GM21360 (cell line): ENCODE results near the gene SIRT7.

Source experiments
- ATAC-seq: cut with Tn5 transposase; IDR thresholded peaks from one replicate; pipeline ENCODE4 v1.9.1; 2021; ENCODE audit warnings: mild to moderate bottlenecking, moderate library complexity; ENCODE audit not compliant: unreplicated experiment

SIRT7 gene

DNA sequence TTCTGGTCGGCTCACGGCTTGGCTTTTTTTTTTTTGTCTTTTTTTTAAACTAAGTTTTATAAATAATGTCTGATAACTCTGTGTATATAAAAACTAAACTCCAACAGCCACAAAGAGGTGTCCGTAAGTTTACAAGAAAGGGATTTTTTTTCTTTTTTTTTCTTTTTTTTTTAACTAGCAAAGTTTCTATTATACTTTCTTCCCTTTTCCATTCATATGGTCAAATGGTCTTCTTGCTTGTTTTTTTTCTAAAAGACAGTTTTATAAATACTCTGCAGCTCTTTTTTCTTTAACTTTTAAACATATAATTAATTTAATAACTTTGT lies 3.5 kb upstream of the SIRT7 start:
- ATAC-seq: no peak

DNA sequence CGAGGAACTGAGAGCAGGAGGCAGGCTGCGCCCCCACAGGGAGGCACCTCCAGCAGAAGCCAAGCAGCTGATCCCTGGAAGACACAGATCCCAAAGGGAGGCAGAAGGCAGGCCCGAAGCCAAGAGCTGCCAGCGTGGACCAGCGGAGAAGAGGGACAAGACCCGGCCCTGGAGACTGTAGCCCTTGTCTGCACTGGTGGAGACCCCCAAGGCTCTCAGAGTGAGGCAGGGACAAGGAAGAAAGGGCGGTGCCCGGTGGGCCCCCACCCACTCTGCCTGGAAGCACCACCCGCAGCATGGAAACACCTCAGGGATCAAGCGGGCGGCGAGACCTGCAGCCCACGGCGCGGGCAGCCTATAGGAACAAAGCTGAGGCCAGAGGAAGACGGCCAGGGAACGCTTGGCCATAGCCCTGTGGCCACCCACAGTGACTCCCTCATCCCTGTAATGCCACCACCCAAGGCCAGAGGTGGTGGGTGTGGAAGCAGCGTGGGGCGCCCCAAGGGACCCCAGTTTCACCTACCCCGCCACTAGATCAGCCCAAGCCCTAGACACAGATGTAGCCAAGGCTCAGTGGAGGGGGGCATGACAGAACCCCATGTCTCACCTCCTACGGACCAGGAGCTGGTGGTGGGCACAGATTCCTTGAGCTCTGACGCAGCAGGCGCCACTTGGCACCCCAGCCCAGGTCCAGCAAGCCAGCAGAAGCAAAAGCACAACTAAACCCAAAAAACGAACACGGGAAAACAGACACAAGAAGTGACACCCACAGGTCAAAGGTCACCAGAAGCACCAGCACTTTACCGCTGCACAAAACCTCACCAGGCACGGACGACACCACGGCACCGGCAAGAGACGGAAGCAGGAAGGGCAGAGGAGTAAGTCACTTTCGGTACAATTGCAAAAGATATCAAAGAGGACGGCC lies 2.9 kb upstream of the SIRT7 start:
- ATAC-seq: no peak

DNA sequence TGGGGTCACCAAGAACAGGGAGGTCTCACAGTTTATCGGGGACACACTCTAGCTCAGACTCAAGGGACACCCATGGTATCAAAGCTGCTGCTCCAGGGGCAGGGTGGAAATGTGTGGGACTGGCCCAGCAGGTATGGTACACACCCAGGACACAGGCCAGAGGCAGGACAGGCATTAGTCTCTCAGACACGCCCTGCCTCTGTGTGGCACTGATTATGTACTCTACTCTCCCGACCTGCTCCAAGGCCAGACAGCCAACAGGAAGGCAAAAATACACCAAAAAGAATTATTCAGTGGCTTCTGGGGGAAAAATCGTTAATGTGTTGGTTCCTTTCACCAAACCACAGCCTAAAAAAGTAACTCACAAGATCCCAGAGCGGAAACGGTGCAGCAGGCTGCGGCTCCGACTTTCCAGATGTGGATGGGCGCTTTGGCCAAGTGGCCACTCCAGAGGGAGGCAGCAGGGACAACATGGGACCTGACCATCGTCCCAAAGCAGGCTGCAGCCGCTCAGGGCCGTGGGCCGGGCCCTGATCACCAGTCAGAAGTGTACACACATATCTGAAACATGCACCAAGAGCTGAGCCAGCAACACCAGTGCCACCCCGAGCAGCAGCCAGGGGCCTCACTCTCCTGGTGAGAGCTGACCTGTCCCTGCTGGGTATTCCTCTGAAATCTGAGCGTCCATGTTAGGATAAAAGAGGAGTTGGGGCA lies 1.0 kb upstream of the SIRT7 start:
- ATAC-seq: no peak

DNA sequence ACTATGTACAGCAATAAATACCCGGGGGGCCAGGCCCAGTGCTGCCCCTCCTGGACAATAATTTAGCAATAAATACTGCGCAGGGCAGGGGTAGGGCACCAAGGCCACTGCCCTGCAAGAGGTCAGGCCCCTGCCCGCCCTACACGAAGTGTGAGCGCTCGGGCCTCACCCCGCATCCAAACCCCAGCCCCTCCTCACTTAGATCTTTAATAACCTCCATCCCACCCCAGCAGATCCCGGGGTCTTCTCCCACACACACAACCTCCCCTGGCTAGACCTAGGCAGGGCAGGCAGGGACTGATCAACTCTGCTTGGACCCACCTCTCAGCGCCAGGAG lies 325 bp upstream of the SIRT7 start:
- ATAC-seq: peak; percentile 23

DNA sequence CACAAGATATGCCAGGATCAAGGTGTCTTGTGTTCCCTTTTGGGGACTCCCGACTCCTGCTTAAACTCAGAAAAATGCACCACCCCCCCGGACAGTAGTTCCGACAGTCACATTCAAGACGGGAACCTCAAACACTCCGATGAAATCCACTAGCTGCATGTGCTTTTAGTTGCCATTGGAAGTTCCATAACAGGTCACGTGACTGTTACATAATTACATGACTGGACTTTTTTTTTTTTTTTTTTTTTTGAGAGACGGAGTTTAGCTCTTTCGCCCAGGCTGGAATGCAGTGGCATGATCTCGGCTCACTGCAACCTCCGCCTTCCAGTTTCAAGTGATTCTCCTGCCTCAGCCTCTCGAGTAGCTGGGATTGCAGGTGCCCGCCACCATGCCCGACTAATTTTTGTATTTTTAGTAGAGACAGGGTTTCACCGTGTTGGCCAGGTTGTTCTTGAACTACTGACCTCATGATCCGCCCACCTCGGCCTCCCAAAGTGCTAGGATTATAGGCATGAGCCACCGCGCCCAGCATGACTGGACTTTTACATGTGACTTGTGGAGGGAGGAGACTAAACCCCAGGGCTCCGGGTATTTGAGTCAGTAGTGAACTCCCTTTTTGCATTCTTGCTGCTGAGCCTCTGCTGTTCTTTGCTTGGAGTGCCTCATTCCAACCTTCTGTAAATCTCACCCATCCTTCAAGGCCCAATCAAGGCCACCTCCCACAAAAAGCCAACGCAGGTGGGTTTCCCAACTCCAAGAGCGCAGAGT lies 1.6 kb downstream of the SIRT7 start:
- ATAC-seq: no peak

DNA sequence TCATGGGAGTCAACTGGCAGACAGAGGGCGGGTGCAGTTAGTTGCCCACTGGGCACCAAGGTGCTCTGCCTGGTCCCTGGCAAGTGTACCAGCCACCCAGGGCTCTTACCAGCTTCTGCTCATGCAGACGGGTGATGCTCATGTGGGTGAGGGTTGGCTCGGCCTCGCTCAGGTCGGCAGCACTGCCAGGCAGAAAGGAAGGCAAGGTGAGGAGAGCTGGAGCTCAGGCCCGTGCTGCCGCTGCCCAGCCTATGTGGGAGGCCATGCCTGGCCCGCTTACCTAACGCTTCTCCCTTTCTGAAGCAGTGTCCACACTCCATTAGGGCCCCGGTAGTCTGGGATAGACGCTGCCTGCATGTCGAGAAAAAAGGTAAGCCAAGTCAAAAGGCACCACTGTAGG lies 2.6 kb downstream of the SIRT7 start:
- no peak for ATAC-seq

DNA sequence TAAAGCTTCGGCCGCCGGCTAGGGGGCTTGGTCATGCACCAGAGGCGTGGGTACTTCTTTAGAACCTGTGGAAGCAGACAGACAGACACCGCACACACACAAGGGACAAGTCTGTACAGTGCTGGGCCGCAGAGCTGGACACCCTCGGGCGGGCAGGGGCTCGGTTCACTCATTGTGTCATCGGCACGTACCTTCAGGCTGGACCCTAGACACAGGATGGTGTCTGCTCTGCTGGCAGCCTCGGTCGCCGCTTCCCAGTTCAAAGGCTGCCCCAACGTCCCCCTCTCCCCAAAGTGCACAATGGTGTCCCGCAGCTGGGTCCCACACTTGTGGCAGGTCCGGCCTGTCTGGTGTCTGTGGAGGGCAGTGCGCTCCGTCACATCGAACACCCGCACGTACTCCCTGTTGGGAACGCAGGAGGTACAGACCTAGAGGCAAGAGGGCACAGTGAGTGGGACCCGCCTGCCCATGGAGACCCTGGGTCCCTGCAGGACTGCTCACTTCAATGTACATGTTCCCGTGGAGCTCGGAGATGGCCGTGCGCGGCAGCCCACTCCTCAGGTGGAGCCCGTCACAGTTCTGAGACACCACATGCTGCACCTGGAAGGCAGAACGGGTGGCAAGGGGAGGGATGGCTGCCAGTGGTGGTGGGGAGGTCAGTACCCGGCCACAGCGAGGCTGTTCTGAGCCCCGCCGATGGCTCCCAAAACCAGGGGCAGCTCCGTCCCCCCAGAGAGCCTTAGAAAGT lies 3.7 kb downstream of the SIRT7 start:
- no peak for ATAC-seq

DNA sequence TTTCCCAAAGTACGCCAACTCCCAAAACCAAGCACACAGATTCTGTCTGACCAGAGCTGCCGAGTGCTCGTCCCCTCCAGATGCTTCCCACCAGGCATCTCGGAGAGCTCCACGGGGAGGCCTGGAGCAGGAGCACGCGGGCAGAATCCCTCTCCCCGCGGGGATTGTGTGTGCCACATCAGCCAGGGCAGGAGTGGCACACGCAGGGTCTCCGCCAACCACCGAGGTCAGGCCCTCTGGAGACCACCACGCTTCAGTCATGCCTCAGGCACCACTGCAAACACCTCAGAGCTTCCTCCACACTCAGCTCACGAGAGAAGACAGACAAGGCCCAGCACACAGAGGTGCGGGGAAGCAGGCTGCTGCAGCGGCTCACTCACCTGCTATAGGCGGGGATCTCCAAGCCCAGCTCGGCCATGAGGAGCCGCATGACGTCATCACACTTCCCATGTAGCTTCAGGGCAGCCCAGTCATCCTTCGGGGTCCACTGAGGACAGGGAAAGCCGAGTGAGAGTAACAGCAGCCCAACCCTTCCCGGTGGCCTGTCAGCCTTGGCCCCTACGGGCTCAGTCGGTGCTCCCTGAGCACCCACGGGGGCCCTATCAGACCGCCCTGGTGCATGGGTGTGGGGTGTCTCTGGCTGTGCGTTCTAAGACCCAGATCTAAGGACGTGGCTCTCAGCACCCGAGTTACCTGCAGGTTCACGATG lies 4.4 kb downstream of the SIRT7 start:
- ATAC-seq: no peak

DNA sequence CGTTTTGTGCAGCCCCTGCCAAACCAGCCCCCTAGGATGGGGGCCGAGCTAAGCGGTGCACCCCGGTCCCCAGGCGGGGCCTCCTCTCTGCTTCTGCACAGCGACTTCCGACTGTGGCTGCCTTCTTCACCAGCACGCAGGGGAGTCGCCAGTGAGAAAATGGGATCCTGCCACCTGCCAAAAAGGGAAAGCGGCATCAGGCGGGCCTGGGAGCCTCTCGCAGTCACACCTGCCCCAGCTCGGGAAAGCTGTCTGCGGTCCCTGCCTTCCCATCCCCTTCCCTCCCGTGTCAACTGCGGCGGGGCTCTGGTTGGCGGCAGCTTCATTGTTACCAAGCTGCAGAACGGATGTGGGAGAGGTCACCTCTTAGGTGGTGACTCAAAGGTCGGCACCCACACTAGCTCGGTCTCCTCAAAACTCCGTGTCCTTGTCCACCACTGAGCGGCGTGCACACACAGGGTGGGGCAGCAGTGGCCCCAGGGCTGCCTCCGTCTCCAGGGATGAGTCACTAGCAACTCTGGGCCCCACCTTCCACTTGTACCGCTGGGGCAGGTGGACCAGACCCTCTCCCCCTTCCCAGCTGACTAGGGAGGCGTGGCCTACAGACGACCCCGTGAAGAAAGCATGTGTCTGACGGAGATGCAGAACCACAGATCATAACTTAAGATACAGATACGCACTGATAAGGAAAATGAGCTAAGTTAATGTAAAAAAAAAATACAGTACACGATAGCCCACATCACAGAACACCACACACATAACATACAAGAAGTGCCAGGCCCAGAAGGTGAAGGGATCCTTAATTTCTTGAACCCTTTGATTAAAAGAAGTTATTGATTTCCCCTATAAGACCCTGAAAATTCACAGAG lies 5.3 kb downstream of the SIRT7 start:
- ATAC-seq: no peak

DNA sequence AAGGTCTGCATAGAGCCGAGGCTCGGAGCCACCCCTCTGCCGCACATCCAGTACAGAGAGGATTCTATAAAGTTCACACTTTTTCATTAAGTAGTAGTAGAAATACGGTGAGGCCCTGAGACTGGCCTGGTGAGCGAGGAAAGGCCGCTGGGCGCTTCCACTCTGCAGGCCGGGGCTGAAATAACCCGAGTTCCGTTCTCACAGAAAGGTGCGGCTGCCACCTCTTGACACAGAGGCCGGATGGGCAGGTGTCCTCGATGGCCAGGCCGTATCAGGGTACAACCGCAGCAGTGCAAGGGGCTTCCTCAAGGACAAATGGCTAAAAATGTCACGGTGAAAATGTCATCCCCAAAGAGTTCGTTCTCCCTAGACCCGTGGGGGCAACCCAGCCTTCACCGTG lies 6.0 kb downstream of the SIRT7 start:
- no peak for ATAC-seq

DNA sequence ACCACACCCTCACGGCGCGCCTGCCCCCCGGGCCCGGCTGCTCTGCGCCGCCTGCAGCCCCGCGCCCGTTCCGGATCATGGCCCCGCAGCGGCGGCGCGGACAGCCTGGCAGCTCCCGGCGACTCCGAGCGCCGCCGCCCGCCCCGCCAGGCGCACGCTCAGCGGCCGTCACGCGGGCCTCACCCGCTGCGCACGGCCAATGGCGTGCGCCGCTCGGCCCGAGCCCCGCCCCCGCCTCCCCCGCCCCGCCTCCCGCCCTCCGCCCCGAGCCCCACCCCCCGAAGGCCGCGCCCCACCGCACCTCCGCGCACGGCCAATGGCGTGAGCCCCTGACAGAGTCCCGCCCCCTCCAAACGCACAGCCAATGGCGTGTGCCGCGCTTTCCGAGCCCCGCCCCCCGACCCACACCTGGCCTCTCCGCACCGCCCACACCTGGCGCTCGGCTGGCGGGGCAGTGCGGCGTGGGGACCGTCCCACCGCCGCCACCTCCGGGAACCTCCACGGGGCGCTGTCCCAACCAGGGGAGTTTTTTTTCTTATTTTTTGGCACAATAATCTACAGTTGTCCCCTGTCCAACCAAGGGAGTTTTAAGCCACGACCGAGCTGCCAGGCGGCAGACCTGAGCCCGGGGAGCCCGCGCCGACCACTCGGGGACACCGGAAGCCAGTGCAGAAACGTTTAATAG lies 6.6 kb downstream of the SIRT7 start, which contains the start of gene PCYT2:
Gene PCYT2 (minus strand): TSS at position 123 of the 685 bp plus-strand sequence. CDS start 44 bp downstream, at position 79.
- peak; percentile 69 for ATAC-seq

DNA sequence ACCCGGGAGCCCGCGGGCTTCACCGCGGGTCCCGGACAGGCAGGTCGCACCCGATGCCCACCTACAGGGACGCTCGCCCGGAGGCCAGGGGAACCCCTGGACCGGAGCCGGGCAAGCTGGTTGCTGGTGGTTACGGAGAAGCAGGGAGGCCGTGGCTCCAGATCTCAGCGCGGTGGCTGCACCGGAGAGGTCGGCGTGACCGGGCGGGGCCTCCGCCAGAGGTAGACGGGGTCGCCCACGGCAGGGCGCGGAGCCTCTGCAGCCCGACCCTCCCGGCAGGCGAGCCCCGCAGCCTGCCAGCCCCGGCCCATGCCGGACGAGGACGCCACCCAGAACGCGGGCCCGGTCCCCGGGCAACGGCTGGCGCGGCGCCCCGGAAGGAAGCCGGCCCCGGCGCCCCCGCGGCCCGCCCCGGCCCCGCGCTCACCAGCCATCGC lies 7.1 kb downstream of the SIRT7 start:
- peak; percentile 17 for ATAC-seq

DNA sequence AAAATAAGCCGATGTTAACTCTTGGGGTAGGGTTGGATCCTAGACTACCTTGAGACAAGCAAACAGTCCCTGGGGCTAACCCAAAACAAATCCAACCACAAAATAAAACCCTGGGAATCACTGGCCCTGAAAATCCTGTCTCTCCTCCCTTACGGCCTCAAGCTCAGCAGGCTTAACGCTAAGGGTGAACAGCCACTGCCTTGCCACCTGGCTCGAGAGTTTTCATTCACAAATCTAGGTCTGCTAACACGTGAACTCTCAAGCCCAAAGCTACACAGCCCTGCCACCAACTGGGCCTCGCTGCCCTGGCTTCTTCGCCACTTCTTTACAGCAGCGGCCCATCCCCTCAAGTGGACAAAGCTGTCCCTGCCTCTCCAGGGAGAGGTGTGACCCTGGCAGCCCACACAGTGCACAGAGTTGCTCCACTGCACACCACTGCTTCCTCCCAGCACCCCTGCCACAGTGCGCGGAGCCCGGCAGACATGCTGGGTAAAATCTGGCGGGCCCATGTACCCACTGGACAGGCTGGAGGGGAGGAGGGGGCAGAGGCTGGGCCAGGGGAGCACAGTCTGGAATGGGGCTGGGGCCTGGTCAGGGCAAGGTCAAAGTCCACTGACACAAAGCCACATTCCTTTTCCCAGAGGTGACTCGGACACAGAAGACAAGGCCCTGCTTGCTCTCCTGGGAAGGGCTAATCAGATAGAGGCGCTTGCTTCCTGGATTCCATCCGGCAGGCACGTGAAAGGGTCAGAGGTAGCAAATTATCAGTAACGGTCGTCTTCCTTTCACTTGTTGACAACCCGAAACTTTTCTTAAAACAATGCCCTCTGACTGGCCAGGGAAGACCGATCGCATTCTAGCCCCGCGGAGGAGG lies 7.8 kb downstream of the SIRT7 start:
- no peak for ATAC-seq

DNA sequence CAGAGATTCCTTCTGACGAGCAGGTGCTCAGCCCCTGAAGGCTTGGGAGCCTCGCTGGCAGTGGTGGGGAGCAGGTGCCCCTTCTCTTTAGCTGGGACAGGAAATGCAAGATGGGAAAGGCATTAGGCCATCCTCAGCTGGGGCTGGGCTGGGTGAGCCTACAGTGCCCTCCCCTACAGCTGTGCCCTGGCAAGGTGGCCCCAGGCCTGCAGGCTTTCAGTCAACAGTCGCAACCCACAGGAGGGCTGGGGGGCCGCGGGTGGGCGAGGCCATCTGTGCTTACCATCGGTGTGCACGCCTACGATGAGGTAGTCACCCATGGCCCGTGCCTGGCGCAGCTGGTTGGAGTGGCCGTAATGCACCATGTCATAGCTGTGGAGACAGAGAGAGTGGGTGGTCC lies 8.7 kb downstream of the SIRT7 start:
- no peak for ATAC-seq

DNA sequence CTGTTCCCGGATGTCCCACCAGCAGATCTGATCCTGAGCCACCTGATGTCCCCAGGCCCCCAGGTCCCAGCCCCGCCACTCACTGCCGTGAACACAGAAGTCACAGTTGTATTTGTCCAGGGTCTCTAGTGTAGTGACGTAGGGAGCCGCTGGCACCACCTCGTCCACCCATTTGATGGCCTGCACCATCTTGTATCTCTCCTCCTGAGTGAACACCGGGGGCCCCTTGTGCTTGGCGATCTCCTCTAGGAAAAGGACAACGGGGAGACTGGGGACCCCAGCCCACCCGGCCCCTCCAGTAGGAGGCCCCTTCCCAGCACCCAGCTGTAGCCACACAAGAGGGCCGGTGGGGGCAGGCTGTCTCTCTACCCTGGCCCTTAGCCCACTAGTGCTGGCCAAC lies 9.2 kb downstream of the SIRT7 start:
- no peak for ATAC-seq

DNA sequence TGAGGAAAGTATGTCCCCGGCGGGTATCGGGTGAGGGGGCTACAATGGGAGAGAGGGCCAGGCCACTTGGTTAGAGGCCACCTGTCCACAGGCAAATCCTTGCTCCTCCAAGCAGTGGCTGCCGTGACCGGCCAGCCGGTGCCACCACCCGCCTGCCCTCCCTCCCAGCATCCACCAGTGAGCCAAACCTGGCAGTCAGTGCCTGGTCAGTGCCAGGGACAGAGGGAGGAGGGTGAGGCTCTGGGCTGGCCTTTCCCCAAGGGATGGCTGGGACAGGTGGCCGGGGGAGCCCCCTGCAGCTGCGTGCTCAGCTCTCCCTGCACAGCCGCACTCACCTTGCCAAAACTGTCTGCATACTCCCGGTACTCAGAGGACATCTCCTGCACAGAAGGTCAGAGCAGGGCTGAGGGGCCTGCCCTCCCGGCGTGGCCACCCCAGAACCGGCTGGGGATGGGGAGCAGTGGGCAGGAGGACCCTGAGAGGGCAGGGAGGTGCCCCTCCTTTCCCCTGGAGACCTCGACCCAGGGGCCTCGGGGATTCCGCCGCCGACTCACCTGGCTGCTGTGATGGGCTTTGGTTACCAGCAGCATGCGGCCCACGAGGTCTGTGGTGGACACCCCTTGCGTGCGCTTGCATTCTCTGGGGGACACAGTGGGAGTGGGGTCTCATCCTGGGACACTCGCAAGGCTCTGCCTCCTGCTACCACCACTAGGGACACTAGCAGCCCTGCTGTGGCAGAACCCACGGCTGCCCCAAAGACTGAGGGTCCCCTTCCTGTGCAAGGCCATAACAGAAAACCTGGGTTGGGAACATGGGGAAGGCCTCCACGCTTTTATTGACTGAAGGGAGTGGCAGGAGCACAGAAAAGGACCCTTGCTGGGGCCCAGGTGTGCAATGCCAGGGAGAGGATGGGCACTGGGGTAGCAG lies 10.5 kb downstream of the SIRT7 start:
- no peak for ATAC-seq
